GM23338 (cell line): ENCODE measurements around the gene SSTR3. TPM values are rescaled to one million over a fixed set of nuclear protein-coding genes. Genes with fewer than 3 reads are reported as not detected.

Source experiments
- ATAC-seq: fragments of 200-7000 bp; cut with Tn5 transposase; 3 replicates; pipeline ENCODE4 v1.9.1; 2020
- DNase-seq: peaks from one replicate; pipeline ENCODE4 v3.0.0-alpha.2; 2015; ENCODE audit warnings: low spot score
- H2AFZ ChIP-seq: fragments of 200-600 bp; sonication (generic); 2 replicates; pipeline ENCODE4 v1.8.0; 2016; ENCODE audit warnings: antibody characterized with exemption, mild to moderate bottlenecking, moderate library complexity
- H3F3A ChIP-seq: fragments of 200-600 bp; sonication (generic); replicated peaks from 2 replicates; pipeline ENCODE4 v1.8.0; 2017; ENCODE audit warnings: antibody characterized with exemption, mixed run types, low read depth
- H3K27ac ChIP-seq: fragments of 200-600 bp; sonication (generic); 2 replicates; pipeline ENCODE4 v1.6.1; 2016; ENCODE audit warnings: low read depth
- H3K27me3 ChIP-seq: fragments of 200-600 bp; sonication (generic); 2 replicates; pipeline ENCODE4 v1.8.0; 2016; ENCODE audit warnings: mild to moderate bottlenecking, mixed run types, moderate library complexity; ENCODE audit not compliant: insufficient read depth
- H3K36me3 ChIP-seq: fragments of 200-600 bp; sonication (generic); 2 replicates; pipeline ENCODE4 v1.8.0; 2016; ENCODE audit warnings: mild to moderate bottlenecking; ENCODE audit not compliant: insufficient read depth
- H3K4me1 ChIP-seq: fragments of 200-600 bp; sonication (generic); 2 replicates; pipeline ENCODE4 v1.8.0; 2016; ENCODE audit warnings: mild to moderate bottlenecking, moderate library complexity; ENCODE audit not compliant: insufficient read depth
- H3K4me2 ChIP-seq: fragments of 200-600 bp; sonication (generic); 2 replicates; pipeline ENCODE4 v1.7.1; 2017; ENCODE audit warnings: mixed run types
- H3K4me3 ChIP-seq: fragments of 200-600 bp; sonication (generic); 2 replicates; pipeline ENCODE4 v1.6.1; 2016; ENCODE audit warnings: mixed run types
- H3K79me2 ChIP-seq: fragments of 200-600 bp; sonication (generic); replicated peaks from 2 replicates; pipeline ENCODE4 v1.8.0; 2017; ENCODE audit warnings: mild to moderate bottlenecking; ENCODE audit not compliant: insufficient read depth
- H3K9me2 ChIP-seq: fragments of 200-600 bp; sonication (generic); 2 replicates; pipeline ENCODE4 v1.8.0; 2017; ENCODE audit not compliant: insufficient read depth
- H4K20me1 ChIP-seq: fragments of 200-600 bp; sonication (generic); replicated peaks from 2 replicates; pipeline ENCODE4 v1.8.0; 2017; ENCODE audit warnings: mild to moderate bottlenecking; ENCODE audit not compliant: insufficient read depth
- H3K27ac Mint-ChIP-seq: 2 replicates; pipeline ENCODE4 v1.8.0; 2020; ENCODE audit warnings: inconsistent platforms, mild to moderate bottlenecking, moderate library complexity, mixed read lengths
- H3K27me3 Mint-ChIP-seq: 3 replicates; pipeline ENCODE4 v1.8.0; 2022; ENCODE audit warnings: low read depth, mild to moderate bottlenecking, moderate library complexity, mixed read lengths, inconsistent platforms; ENCODE audit not compliant: insufficient read depth, poor library complexity
- H3K36me3 Mint-ChIP-seq: 3 replicates; pipeline ENCODE4 v1.8.0; 2021; ENCODE audit warnings: low read depth, mild to moderate bottlenecking, inconsistent platforms, moderate library complexity, mixed read lengths
- H3K4me1 Mint-ChIP-seq: 3 replicates; pipeline ENCODE4 v1.8.0; 2020; ENCODE audit warnings: mild to moderate bottlenecking, inconsistent platforms, mixed read lengths
- H3K4me3 Mint-ChIP-seq: 3 replicates; pipeline ENCODE4 v1.8.0; 2021; ENCODE audit warnings: moderate library complexity, mild to moderate bottlenecking, inconsistent platforms, mixed read lengths
- H3K9me3 Mint-ChIP-seq: 3 replicates; pipeline ENCODE4 v1.8.0; 2020; ENCODE audit warnings: moderate library complexity, mild to moderate bottlenecking, inconsistent platforms, mixed read lengths
- CREB1 ChIP-seq: fragments of 250-450 bp; sonication (Bioruptor Pico); IDR thresholded peaks from 2 replicates; pipeline ENCODE4 v1.5.0; 2020; ENCODE audit warnings: low read depth, mild to moderate bottlenecking, moderate library complexity
- CTCF ChIP-seq, 2 experiments: fragments of 200-600 bp in 1 of 2; sonication (generic) in 1 of 2; conservative IDR thresholded peaks; 2 replicates each; pipeline versions ENCODE4 v1.5.1 to v1.6.1; 2016 to 2017; ENCODE audit warnings: antibody characterized with exemption in 2 of 2, low read depth in 2 of 2, mild to moderate bottlenecking in 2 of 2, moderate library complexity in 1 of 2
- ETS1 ChIP-seq: IDR thresholded peaks from 2 replicates; pipeline ENCODE4 v1.6.1; 2016; ENCODE audit warnings: antibody characterized with exemption
- EZH2phosphoT487 ChIP-seq: fragments of 200-600 bp; sonication (generic); IDR thresholded peaks from one replicate; pipeline ENCODE4 v1.8.1; 2018; ENCODE audit warnings: antibody characterized with exemption; ENCODE audit not compliant: unreplicated experiment
- JUNB ChIP-seq: IDR thresholded peaks from one replicate; pipeline ENCODE4 v1.6.1; 2016; ENCODE audit warnings: antibody characterized with exemption; ENCODE audit not compliant: unreplicated experiment
- NANOG ChIP-seq: IDR thresholded peaks from 2 replicates; pipeline ENCODE4 v1.6.1; 2016; ENCODE audit warnings: antibody characterized with exemption, borderline replicate concordance
- POLR2AphosphoS5 ChIP-seq: IDR thresholded peaks from 2 replicates; pipeline ENCODE4 v1.6.1; 2016; ENCODE audit warnings: antibody characterized with exemption, low read depth
- REST ChIP-seq: IDR thresholded peaks from one replicate; pipeline ENCODE4 v1.6.1; 2018; ENCODE audit warnings: antibody characterized with exemption; ENCODE audit not compliant: unreplicated experiment
- STAT1 ChIP-seq: IDR thresholded peaks from one replicate; pipeline ENCODE4 v1.6.1; 2016; ENCODE audit warnings: antibody characterized with exemption; ENCODE audit not compliant: unreplicated experiment
- ZNF114 ChIP-seq: fragments of 250-450 bp; sonication (Bioruptor Pico); IDR thresholded peaks from 2 replicates; pipeline ENCODE4 v1.5.0; 2020; ENCODE audit warnings: mild to moderate bottlenecking, moderate library complexity
- ZNF331 ChIP-seq: fragments of 250-450 bp; sonication (Bioruptor Pico); IDR thresholded peaks from 2 replicates; pipeline ENCODE4 v1.5.0; 2020; ENCODE audit warnings: low read depth, mild to moderate bottlenecking, moderate library complexity
- ZNF462 ChIP-seq: fragments of 250-450 bp; sonication (Bioruptor Pico); IDR thresholded peaks from 2 replicates; pipeline ENCODE4 v1.5.0; 2020; ENCODE audit warnings: mild to moderate bottlenecking, moderate library complexity
- polyA plus RNA-seq: library from polyadenylated mRNA; unstranded; fragments of >200 nt; fragmentation: Nextera tagmentation; extraction: Ambion mirVana; gene quantifications from 2 replicates; pipeline ENCODE4 v1.2.1, GENCODE V29; 2016
- total RNA-seq: library from RNA; depleted of rRNA; stranded (reverse); fragments of >200 nt; shearing (Covaris generic); gene quantifications from 2 replicates; pipeline ENCODE4 v1.2.3, GENCODE V29; 2014

The SSTR3 gene
- total and polyA plus RNA-seq, 2 experiments from 2014 or later = 0.66 TPM; not detected in 1

DNA sequence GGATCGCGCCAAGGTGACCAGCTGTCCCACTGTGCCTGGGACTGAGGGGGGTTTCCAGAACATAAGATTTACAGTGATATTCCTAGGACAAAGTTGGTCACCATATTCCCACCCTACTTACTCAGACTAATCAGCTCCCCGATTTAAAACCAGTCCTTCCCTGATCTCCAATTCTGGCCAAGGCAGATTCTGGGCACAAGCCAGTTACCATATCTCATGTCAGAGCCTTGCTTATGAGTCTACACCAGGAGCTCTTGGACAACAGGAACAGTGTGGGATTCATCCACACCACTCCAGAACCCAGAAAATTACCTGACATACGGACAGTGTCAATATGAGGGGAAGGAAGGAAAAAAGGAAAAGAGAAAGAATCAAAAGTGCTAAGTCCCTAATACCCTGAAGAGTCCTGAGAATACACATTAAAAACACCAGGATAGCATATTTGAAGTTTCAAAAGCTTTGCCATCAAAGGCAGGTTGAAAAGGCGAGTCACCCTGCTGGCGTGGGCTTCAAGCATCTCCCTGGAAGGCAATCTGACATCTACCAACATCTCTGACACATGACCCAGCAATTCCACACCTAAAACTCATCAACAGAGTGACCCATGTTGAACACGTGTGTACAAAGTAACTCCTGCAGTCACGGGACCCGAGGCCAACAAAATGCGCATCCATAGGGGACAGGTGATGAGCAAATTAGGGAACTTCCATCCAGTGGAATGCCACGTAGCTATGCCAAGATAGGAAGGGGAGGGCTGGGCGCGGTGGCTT, 54.6 kb downstream of the SSTR3 start:
- peaks cover 4% of the 10 kb centered on the region; the same call in 2 of the 3 replicates for H3K9me3 Mint-ChIP-seq
- no peak overlapping the region for H3K4me2 ChIP-seq
- DNase-seq = no peak
- no peak overlapping the region for H3K27ac Mint-ChIP-seq
- no peaks in the 10 kb centered on the region for H3K9me2 ChIP-seq
- no peaks in the 10 kb centered on the region for H4K20me1 ChIP-seq
- H3K27me3 ChIP-seq = no peaks in the 10 kb centered on the region
- H3K27ac ChIP-seq = no peak overlapping the region
- H3K36me3 ChIP-seq = no peaks in the 10 kb centered on the region
- peaks cover 7% of the 10 kb centered on the region for H3K4me1 Mint-ChIP-seq
- ATAC-seq = no peak
- peaks cover 8% of the 10 kb centered on the region for H3K27me3 Mint-ChIP-seq
- H3K4me1 ChIP-seq = no peaks in the 10 kb centered on the region
- H3F3A ChIP-seq = no peaks in the 10 kb centered on the region
- TF ChIP-seq POLR2AphosphoS5 (no peak), ZNF331 (CRISPR knock-in tag) (no peak), JUNB (no peak), EZH2phosphoT487 (no peak), STAT1 (no peak), CREB1 (CRISPR knock-in tag) (no peak), ZNF114 (CRISPR knock-in tag) (no peak), CTCF (conservative IDR thresholded peaks at IDR 0.05; ENCODE audit: low read depth in 2 of 2) (no peak), NANOG (no peak), ZNF462 (no peak), REST (no peak), ETS1 (no peak)
- H3K36me3 Mint-ChIP-seq = no peaks in the 10 kb centered on the region
- H3K4me3 Mint-ChIP-seq = no peak overlapping the region
- H3K79me2 ChIP-seq = no peaks in the 10 kb centered on the region
- H3K4me3 ChIP-seq = no peak overlapping the region
- no peak overlapping the region for H2AFZ ChIP-seq
